ENCODE results near the gene PIWIL1.

PIWIL1 gene

DNA sequence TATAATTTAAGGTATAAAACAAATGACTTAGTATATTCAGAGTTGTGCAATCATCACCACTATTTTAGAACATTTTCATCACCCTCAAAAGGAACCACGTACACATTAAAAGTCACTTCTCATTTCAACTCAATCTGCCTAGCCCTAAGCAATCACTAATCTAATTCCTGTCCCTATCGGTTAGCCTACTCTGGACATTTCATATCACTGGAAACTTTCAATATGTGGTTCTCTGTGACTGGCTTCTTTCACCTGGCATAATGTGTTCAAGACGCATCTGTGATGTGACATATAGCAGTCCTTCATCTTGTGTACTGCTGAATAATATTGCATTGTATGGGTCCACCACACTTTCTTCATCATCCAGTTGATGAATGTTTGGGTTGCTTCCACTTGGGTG is 15.4 kb upstream of the PIWIL1 start:
- no peak overlapping the region for H3K4me3 Mint-ChIP-seq
- peaks cover 3% of the 10 kb centered on the region for H3K27me3 Mint-ChIP-seq (ENCODE audit: low read depth)
- H3K9me3 Mint-ChIP-seq = no peaks in the 10 kb centered on the region
- no peaks in the 10 kb centered on the region for H3K4me1 Mint-ChIP-seq (ENCODE audit: low read depth)
- no peak overlapping the region for H3K27ac Mint-ChIP-seq
- no peaks in the 10 kb centered on the region for H3K36me3 Mint-ChIP-seq (ENCODE audit: low read depth)

DNA sequence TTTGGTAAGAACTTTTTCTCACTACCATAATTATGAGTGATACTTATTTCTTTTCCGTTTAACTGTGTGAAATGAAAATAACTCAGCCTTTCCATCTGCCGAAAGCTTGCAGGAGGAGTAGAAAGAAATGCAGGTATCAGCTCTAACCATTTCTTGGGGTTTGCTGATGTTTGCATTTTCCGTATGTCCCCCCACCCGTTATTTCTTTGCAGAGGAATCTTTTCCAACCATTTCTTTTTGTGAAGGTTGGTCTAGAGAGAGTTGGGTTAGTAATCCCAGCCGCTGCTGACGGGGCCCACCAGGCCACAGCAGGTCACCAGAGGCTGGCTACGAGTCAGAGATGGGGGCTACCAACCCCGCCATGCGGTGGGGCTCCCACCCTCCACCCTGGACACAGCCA is 7.0 kb upstream of the PIWIL1 start:
- H3K27ac Mint-ChIP-seq = no peak overlapping the region
- peaks cover 11% of the 10 kb centered on the region for H3K27me3 Mint-ChIP-seq (ENCODE audit: low read depth)
- H3K36me3 Mint-ChIP-seq (ENCODE audit: low read depth) = no peaks in the 10 kb centered on the region
- H3K9me3 Mint-ChIP-seq = no peaks in the 10 kb centered on the region
- H3K4me1 Mint-ChIP-seq (ENCODE audit: low read depth) = no peaks in the 10 kb centered on the region
- no peak overlapping the region for H3K4me3 Mint-ChIP-seq

DNA sequence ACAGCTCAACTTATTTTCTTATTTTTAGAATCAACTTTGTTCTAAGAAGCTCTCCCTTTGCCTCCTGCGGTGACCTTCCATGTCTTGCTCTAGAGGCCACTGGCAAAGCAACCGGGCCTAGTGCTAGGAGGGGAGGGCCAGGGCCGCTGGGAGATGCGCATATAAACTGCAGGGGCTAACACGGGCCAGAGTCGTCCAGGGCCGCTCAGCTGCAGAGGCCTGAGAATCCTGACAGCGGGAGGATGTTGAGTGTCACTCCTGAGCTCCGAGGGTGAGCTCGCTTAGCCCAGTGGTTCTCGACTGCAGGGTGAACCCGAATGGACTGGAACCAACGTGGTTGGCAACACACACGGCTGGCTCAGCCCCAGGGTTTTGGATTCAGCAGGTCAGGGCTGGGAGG is 6.5 kb upstream of the PIWIL1 start:
- Mint-ChIP-seq H3K4me1 (ENCODE audit: low read depth) (no peaks in the 10 kb centered on the region), H3K9me3 (no peaks in the 10 kb centered on the region), H3K36me3 (ENCODE audit: low read depth) (no peaks in the 10 kb centered on the region)

DNA sequence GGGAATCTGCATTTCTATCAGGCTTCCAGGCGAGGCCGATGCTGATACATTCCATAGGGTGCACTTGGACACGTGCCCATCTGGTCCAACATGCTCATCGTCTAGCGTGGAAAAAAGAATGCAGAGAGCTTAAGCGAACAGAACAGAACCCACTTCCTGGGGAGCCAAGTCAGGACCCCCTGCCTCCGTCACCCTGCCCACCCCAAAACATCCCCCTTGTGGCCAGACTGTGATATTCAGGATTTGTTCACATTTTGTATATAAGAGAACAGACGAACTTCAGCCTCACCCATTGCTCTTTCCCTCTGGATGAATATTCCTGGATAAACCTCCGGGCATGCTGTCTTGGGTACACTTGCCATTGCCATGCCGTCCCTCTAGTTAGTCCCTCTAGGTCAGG is 4.3 kb upstream of the PIWIL1 start:
- Mint-ChIP-seq H3K4me3 (no peak overlapping the region), H3K9me3 (no peaks in the 10 kb centered on the region), H3K27me3 (ENCODE audit: low read depth) (peaks cover 11% of the 10 kb centered on the region), H3K36me3 (ENCODE audit: low read depth) (no peaks in the 10 kb centered on the region), H3K27ac (no peak overlapping the region), H3K4me1 (ENCODE audit: low read depth) (no peaks in the 10 kb centered on the region)

More for the DNA sequence above, 6.5 kb upstream of the PIWIL1 start:
- Mint-ChIP-seq H3K4me3 (no peak overlapping the region), H3K27ac (no peak overlapping the region), H3K27me3 (ENCODE audit: low read depth) (peaks cover 11% of the 10 kb centered on the region)

DNA sequence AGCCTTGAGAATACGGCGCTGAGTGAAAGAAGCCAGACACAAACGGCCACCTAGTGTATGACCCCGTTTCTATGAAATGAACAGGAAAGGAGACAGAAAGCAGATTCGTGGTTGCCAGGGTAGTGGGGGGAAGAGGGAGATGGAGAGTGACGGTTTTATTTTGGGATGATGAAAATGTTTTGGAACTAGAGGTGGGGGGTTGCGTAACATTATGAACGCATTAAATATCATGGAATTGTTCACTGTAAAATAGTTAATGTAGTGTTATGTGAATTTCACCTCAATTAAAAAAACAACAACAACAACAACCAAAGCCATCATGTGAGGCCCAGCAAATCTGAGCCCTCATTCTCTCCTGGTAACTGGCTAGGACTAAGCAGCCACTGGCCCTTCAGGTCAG is 3.3 kb upstream of the PIWIL1 start:
- H3K27ac Mint-ChIP-seq = no peak overlapping the region
- H3K4me3 Mint-ChIP-seq = no peak overlapping the region
- no peaks in the 10 kb centered on the region for H3K9me3 Mint-ChIP-seq
- H3K27me3 Mint-ChIP-seq (ENCODE audit: low read depth) = peaks cover 11% of the 10 kb centered on the region
- H3K36me3 Mint-ChIP-seq (ENCODE audit: low read depth) = no peaks in the 10 kb centered on the region
- no peaks in the 10 kb centered on the region for H3K4me1 Mint-ChIP-seq (ENCODE audit: low read depth)

DNA sequence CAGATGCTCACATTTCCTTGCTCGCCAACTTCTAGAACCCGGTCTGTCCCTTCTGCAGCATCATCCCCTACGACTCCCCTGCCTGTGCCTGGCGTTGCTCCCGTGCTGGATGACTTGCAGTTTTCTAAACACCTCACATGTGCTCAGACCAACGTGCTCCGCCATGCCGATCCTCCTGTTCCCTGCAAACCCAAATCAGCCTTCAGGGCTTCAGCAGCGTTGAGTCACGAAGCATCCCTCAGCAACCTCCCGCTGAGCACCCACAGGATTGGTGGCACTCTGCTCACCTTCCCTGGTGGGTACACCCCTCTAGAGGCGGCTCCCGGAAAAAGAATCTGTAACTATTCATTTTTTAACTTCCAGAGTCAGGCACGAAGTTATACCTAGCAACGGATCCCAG is 2.8 kb upstream of the PIWIL1 start:
- Mint-ChIP-seq H3K27me3 (ENCODE audit: low read depth) (peaks cover 14% of the 10 kb centered on the region), H3K4me3 (no peak overlapping the region), H3K36me3 (ENCODE audit: low read depth) (no peaks in the 10 kb centered on the region), H3K27ac (no peak overlapping the region), H3K9me3 (no peaks in the 10 kb centered on the region), H3K4me1 (ENCODE audit: low read depth) (peaks cover 2% of the 10 kb centered on the region)

DNA sequence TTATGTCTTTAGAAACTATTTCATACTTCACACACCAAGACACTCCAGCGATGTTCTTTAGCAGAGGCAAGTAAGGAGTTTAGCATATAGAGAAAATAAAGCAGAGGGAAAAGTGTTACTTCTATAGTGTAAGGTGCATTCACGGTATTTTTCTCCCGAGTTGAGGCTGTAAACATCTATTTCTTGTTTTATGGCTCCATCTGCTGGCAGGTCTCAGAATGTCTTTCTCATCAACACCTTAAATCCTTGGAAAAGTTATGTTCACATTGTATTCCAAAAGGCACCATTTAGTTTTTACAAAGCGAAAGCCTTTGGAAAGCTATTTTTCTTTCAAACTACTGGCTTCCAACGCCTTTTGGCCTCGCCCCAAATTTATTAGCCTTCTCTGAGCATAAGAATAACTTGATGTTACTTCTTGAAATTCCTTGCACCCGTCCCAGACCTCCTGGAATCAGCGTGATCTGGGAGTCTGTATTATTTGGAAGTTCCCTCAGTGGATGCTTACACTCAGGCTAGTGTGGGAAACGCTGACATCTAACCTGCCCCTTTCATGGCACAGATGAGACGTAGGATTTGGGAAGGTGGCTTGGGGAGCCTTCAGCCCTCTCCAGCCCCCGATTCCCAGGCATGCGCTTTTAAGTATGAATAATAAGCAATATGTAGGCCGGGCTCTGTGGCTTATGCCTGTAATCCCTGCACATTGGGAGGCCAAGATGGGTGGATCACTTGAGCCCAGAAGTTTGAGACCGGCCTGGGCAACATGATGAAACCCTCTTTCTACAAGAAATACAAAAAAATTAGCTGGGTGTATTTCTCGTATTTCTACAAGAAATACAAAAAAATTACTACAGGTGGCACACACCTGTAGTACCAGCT is 1.9 kb upstream of the PIWIL1 start:
- Mint-ChIP-seq H3K27ac (no peak overlapping the region), H3K36me3 (ENCODE audit: low read depth) (no peaks in the 10 kb centered on the region), H3K9me3 (no peaks in the 10 kb centered on the region), H3K4me3 (no peak overlapping the region), H3K27me3 (ENCODE audit: low read depth) (peaks cover 17% of the 10 kb centered on the region), H3K4me1 (ENCODE audit: low read depth) (peaks cover 4% of the 10 kb centered on the region)

DNA sequence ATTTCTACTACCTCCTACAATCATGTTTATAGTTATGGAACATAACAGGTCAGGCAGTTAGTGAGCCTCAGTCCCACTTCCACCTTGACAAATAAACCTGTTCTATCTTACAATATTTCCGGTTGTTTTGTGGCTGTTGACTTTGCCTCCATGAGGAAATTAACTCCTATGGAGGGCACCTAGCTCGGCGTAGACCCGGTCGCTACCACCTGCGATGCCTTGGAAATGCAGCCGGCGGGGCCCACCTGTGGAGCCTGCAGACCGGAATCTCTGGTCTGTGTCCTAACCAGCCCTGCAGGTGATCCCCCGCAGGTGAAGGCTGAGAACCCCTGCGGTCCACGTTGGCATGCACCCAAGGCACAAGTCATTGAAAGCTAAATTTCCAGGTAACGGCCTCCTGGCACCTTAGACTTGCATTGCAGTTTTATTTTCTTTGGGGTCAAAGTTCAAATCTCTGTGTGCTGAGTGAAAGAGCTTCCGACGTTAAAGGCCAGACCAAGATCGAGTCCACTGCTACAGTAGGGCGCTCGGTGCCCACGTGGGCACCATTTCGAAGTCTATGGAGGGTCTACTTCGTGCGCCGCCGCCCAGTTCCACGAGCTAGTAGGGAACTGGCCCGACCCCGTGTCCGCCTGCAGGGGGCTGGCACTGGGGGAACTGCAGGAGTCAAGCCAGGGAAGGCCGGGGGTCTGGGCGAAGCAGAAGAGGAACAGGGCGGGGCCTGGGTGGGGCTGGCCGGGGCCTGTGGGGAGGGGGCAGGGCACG is 782 bp upstream of the PIWIL1 start:
- Mint-ChIP-seq H3K9me3 (no peaks in the 10 kb centered on the region), H3K36me3 (ENCODE audit: low read depth) (no peaks in the 10 kb centered on the region), H3K27ac (no peak overlapping the region), H3K27me3 (ENCODE audit: low read depth) (peaks cover 21% of the 10 kb centered on the region), H3K4me3 (no peak overlapping the region), H3K4me1 (ENCODE audit: low read depth) (peaks cover 4% of the 10 kb centered on the region)

DNA sequence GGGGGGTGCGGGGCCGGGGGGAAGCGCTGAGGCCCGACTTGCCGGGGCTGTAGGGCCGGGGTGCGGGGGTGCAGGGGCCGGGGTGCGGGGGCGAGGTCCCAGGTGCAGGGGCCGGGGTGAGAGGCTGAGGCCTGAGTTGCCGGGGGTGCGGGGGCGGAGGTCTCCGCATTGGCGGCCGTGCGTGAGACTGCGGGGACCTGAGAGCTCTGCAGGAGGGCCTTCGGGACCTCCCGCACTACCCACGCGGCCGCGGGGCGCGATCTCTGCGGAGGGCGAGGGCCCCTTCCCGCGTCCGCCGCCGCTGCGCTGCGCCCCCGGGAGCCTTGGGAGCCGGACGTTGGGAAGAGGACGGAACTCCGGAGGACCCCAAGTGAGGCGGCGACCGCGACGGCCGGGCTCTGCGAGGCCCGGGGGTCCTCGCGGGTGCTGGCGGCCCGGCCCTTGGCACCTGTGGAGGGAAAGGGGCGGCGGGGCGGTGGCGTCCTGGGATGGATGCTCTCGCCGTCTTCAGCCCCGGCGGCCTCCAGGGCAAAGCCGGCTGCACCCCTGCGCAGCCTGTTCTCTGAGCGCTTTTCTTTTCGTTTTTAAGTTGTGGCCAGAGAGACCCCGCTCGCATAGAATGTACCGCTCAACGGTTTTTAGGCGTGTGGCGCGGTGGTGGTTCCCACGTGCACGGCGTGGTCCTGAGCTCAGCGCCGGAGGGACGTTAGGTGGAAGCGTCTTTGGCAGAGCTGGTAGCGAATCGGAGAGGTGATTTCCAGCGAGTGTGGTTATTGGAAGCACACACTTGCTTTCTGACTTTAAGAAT is 1.3 kb downstream of the PIWIL1 start:
- no peak overlapping the region for H3K27ac Mint-ChIP-seq
- H3K36me3 Mint-ChIP-seq (ENCODE audit: low read depth) = no peaks in the 10 kb centered on the region
- H3K4me3 Mint-ChIP-seq = no peak overlapping the region
- H3K4me1 Mint-ChIP-seq (ENCODE audit: low read depth) = peaks cover 4% of the 10 kb centered on the region
- no peaks in the 10 kb centered on the region for H3K9me3 Mint-ChIP-seq
- H3K27me3 Mint-ChIP-seq (ENCODE audit: low read depth) = peaks cover 21% of the 10 kb centered on the region

DNA sequence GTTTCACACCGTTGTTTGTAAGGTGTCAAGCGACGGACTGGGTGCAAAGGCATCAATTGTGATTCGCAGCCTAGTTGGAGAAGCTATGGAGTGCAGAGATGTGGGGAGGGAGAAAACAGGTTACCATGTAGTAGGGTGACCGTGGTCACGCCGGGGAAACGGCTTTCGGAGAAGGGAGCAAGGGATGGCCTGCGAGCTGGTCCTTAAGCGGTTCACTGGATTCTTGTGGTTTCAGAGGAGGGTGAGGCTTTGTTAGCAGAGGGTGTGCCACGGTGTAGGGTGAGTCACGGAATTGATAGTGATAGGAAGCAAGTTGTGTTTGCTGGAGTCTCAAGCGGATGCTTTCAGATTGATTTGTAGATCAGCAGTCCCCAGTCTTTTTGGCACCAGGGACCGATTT is 2.3 kb downstream of the PIWIL1 start:
- peaks cover 4% of the 10 kb centered on the region for H3K4me1 Mint-ChIP-seq (ENCODE audit: low read depth)
- H3K27me3 Mint-ChIP-seq (ENCODE audit: low read depth) = peaks cover 12% of the 10 kb centered on the region
- H3K4me3 Mint-ChIP-seq = no peak overlapping the region
- no peaks in the 10 kb centered on the region for H3K9me3 Mint-ChIP-seq
- no peaks in the 10 kb centered on the region for H3K36me3 Mint-ChIP-seq (ENCODE audit: low read depth)
- H3K27ac Mint-ChIP-seq = no peak overlapping the region

DNA sequence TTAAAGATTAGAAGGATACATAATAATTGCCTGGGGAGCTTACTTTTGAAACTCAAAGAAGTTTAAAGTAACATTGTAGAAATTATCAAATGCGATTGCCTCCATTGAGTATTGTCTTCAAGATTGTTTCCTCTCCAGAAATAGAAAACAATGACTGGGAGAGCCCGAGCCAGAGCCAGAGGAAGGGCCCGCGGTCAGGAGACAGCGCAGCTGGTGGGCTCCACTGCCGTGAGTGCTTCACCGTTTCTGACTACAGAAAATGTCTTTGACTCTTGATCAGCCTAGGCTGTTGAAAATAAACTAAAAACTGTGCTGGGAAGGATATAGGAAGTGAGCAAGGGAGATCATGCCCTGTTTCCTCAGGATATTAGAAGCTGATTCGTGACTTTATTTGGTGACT is 4.8 kb downstream of the PIWIL1 start:
- Mint-ChIP-seq H3K4me3 (no peak overlapping the region), H3K27me3 (ENCODE audit: low read depth) (peaks cover 11% of the 10 kb centered on the region), H3K36me3 (ENCODE audit: low read depth) (no peaks in the 10 kb centered on the region), H3K9me3 (no peaks in the 10 kb centered on the region), H3K27ac (no peak overlapping the region), H3K4me1 (ENCODE audit: low read depth) (peaks cover 4% of the 10 kb centered on the region)

DNA sequence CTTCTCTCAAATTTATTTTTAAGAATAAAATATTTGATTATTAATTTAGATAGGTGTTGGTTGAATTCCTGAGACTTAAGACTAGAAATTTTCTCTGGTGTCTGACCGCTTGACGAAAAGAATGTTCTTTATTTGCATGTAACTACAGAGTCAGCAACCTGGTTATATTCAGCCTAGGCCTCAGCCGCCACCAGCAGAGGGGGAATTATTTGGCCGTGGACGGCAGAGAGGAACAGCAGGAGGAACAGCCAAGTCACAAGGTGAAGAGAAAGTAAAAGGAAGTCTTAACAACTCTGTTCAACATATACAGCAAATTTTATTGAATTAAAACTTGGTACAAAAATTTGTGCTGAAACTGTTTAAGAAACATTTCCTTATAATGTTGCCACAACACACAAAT is 5.2 kb downstream of the PIWIL1 start:
- peaks cover 4% of the 10 kb centered on the region for H3K4me1 Mint-ChIP-seq (ENCODE audit: low read depth)
- no peaks in the 10 kb centered on the region for H3K9me3 Mint-ChIP-seq
- H3K27ac Mint-ChIP-seq = no peak overlapping the region
- no peak overlapping the region for H3K4me3 Mint-ChIP-seq
- no peaks in the 10 kb centered on the region for H3K36me3 Mint-ChIP-seq (ENCODE audit: low read depth)
- H3K27me3 Mint-ChIP-seq (ENCODE audit: low read depth) = peaks cover 11% of the 10 kb centered on the region

DNA sequence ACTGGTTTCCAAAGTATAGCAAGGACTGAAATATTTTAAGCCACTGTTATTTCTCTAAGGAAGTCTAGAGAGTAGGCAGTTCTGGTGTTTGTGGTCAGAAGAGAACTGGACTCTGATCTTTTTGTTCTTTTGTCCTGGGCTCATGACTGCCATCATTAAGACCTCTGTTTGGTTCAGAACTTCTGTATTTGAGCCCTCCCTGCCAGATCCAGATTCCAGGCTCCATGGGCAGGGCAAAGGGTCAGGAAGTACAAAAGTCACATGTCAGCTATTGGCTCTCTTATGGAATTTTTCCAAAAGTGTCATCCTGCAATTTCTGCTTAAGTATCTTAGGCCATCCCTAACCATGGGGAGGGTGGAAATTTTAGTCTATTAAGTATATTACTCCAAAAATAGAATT is 6.8 kb downstream of the PIWIL1 start:
- peaks cover 11% of the 10 kb centered on the region for H3K27me3 Mint-ChIP-seq (ENCODE audit: low read depth)
- peaks cover 4% of the 10 kb centered on the region for H3K4me1 Mint-ChIP-seq (ENCODE audit: low read depth)
- no peaks in the 10 kb centered on the region for H3K36me3 Mint-ChIP-seq (ENCODE audit: low read depth)
- H3K27ac Mint-ChIP-seq = no peak overlapping the region
- H3K9me3 Mint-ChIP-seq = no peaks in the 10 kb centered on the region
- no peak overlapping the region for H3K4me3 Mint-ChIP-seq

DNA sequence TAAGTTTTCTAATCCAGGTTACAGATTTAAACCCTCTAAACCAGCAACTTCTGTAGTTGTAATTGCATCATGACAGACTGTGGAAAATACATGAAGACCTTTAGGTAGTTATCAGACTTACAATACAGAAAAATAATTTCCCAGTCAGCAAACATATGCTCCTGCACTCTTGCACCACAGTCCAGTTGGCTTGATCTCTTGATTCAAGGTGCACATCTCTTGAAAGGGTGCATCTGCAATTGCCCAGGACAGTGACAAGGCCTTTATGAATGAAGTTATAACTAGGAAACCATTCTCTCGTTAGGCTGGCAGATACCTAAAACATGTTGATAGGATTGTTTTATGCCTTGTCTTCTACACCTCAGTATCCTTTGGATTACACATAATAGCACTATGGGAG is 7.6 kb downstream of the PIWIL1 start:
- Mint-ChIP-seq H3K36me3 (ENCODE audit: low read depth) (no peaks in the 10 kb centered on the region), H3K4me3 (no peak overlapping the region), H3K27me3 (ENCODE audit: low read depth) (peaks cover 4% of the 10 kb centered on the region), H3K27ac (no peak overlapping the region), H3K9me3 (no peaks in the 10 kb centered on the region), H3K4me1 (ENCODE audit: low read depth) (no peaks in the 10 kb centered on the region)
